ENCODE measurements around the gene TMEM11. TPM values are rescaled to one million over a fixed set of nuclear protein-coding genes. Genes with fewer than 3 reads are reported as not detected.

Gene TMEM11
- total and polyA plus RNA-seq, 4 experiments from 2014 or later = 18.6 to 38.6 (median 28.7) TPM

DNA sequence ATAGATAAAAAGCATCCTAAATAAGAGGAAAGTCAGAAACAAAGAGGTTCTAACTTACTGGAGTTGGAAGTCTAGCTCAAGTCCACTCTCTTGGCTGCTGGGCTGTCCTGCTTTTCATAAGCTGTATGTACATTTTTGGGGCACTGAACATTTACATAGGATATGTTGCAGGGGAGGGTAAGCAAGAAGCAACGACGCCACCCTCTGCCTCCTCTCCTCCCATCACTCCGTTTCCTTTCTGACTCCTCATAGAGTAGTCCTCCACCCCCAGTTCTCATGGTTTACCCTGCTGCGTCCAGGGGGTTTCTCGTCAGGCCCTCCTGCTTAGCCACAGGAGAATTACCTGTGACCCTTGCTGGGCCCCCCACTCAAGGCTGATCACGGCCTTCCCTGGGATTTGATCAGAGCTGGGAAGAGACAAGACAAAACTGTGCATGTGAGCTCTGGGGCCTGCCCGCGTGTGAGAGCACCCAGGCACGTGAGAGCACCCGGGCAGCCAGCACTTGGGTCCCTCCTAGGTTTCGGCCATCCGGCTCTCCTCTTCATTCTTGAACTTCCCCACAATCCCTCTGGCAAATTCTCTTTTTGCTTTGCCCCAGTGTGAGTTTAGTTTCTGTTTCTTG is 37.1 kb downstream of the TMEM11 start:
- no peak overlapping the region for H3K27ac ChIP-seq (ENCODE audit: low read depth, low read length)
- intact Hi-C loops (cut with micrococcal nuclease) = no loop called here
- Mint-ChIP-seq H3K4me1 (no peaks in the 10 kb centered on the region), H3K9me3 (no peaks in the 10 kb centered on the region), H3K36me3 (peaks cover 25 to 28% of the 10 kb centered on the region in 2 donors), H3K4me3 (no peak overlapping the region), H3K27me3 (no peaks in the 10 kb centered on the region), H3K27ac (peak overlapping the region in 1 of 7 donors; percentile 66)
- H3K27me3 ChIP-seq (ENCODE audit: insufficient read depth, low read length) = no peaks in the 10 kb centered on the region
- peaks cover 9% of the 10 kb centered on the region for H3K36me3 ChIP-seq (ENCODE audit: insufficient read depth, low read length)
- ChIA-PET POLR2A (ENCODE audit: partially characterized antibody) (no interaction called here), CTCF (ENCODE audit: partially characterized antibody) (no interaction called here)
- no peak overlapping the region for H3K4me3 ChIP-seq (ENCODE audit: low read length in 2 of 2)
- no peaks in the 10 kb centered on the region for H3K4me1 ChIP-seq (ENCODE audit: insufficient read depth, low read length)
- H3K9me3 ChIP-seq (ENCODE audit: control insufficient read depth in 1 of 2, low read length in 2 of 2) = no peaks in the 10 kb centered on the region
- no peak for DNase-seq

DNA sequence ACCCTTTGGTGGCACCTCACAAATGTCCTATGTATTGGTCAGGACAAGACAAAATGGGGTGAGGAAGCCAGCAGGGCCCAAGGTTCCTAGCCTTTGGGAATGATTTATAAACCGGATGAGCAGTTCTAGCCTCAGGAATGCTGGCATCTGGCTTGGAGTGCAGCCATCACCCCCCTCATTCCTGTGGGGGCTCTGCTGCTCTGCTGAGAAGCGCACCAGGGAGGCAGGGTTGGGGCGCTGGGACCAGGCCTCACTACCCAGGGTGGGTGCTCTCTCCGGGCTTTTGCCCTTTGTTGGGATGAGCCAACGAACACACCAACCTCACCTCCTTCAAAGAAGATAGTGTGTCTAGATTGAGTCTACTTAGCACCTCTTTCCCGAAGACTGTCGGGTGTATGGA is 39.2 kb downstream of the TMEM11 start:
- H3K4me1 Mint-ChIP-seq = peaks cover 0 to 13% (median 7%) of the 10 kb centered on the region in 4 donors
- H3K36me3 ChIP-seq (ENCODE audit: insufficient read depth, low read length) = peaks cover 9% of the 10 kb centered on the region
- H3K36me3 Mint-ChIP-seq = peaks cover 19 to 27% of the 10 kb centered on the region in 2 donors
- no peak overlapping the region for H3K4me3 ChIP-seq (ENCODE audit: low read length in 2 of 2)
- no peaks in the 10 kb centered on the region for H3K4me1 ChIP-seq (ENCODE audit: insufficient read depth, low read length)
- intact Hi-C loops (cut with micrococcal nuclease) = no loop called here
- no peak for DNase-seq
- ChIA-PET POLR2A (ENCODE audit: partially characterized antibody) (no interaction called here), CTCF (ENCODE audit: partially characterized antibody) (no interaction called here)
- no peaks in the 10 kb centered on the region for H3K27me3 ChIP-seq (ENCODE audit: insufficient read depth, low read length)
- H3K27ac Mint-ChIP-seq = peak overlapping the region in 2 of 7 donors; percentile 31 to 72
- no peaks in the 10 kb centered on the region for H3K9me3 Mint-ChIP-seq
- H3K9me3 ChIP-seq (ENCODE audit: control insufficient read depth in 1 of 2, low read length in 2 of 2) = no peaks in the 10 kb centered on the region
- no peak overlapping the region for H3K27ac ChIP-seq (ENCODE audit: low read depth, low read length)
- H3K27me3 Mint-ChIP-seq = no peaks in the 10 kb centered on the region
- no peak overlapping the region for H3K4me3 Mint-ChIP-seq

DNA sequence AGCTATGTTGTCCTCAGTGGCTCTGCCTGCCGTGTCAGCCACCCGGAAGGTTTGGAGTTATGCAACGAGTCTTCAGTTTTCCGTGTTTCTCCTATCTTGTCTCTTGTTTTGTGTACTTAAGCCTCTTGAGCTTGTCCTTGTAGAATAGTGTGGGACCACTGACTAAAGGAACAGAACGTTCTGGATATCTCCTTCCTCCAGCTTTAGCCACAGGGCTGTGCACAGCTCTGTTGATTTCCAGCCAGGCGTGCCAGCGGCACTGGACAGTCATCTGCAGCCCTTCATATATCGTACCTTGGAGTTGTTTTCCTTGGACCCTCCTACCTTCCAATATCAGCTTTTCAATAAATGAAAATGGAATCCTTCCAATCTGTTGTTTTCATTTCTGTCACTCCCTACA is 39.8 kb downstream of the TMEM11 start:
- Mint-ChIP-seq H3K4me3 (no peak overlapping the region), H3K9me3 (no peaks in the 10 kb centered on the region), H3K36me3 (peaks cover 19 to 27% of the 10 kb centered on the region in 2 donors), H3K27me3 (no peaks in the 10 kb centered on the region), H3K4me1 (peaks cover 0 to 13% (median 7%) of the 10 kb centered on the region in 4 donors), H3K27ac (peak overlapping the region in 3 of 7 donors; percentile 31 to 72 (median 48))
- no peak overlapping the region for H3K27ac ChIP-seq (ENCODE audit: low read depth, low read length)
- DNase-seq = no peak
- H3K4me1 ChIP-seq (ENCODE audit: insufficient read depth, low read length) = no peaks in the 10 kb centered on the region
- CTCF ChIA-PET (ENCODE audit: partially characterized antibody) = interaction anchor here (1.0 kb wide), 1 partner anchor 53 kb away, joined by 3 read pairs; no protein-coding TSS in a partner anchor
- H3K9me3 ChIP-seq (ENCODE audit: control insufficient read depth in 1 of 2, low read length in 2 of 2) = no peaks in the 10 kb centered on the region
- H3K36me3 ChIP-seq (ENCODE audit: insufficient read depth, low read length) = peaks cover 9% of the 10 kb centered on the region
- intact Hi-C loops (cut with micrococcal nuclease) = no loop called here
- POLR2A ChIA-PET (ENCODE audit: partially characterized antibody) = no interaction called here
- H3K27me3 ChIP-seq (ENCODE audit: insufficient read depth, low read length) = no peaks in the 10 kb centered on the region
- H3K4me3 ChIP-seq (ENCODE audit: low read length in 2 of 2) = no peak overlapping the region

DNA sequence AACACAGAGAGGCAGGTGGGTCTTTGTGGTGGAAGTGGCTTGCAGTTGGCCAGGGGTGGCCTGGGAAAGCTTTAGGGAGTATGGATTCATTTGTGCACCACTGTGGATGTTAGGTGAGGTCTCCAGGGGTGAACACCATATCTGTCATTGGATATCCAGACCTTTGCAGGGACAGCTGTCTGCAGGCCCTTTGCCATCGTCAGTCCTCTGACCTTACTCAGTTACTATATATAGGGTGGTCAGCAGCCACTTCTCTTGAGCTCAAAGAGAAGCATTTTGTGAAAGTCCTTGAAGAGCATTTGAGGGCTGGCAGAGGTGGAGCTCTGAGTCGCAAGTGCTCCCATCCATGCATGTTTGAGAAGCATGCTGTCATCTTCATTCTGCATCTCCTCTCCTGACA is 40.4 kb downstream of the TMEM11 start:
- Histone ChIP-seq H3K27ac (ENCODE audit: low read depth, low read length) (no peak overlapping the region), H3K27me3 (ENCODE audit: insufficient read depth, low read length) (no peaks in the 10 kb centered on the region), H3K36me3 (ENCODE audit: insufficient read depth, low read length) (peaks cover 9% of the 10 kb centered on the region), H3K4me1 (ENCODE audit: insufficient read depth, low read length) (no peaks in the 10 kb centered on the region), H3K4me3 (ENCODE audit: low read length in 2 of 2) (no peak overlapping the region), H3K9me3 (ENCODE audit: control insufficient read depth in 1 of 2, low read length in 2 of 2) (no peaks in the 10 kb centered on the region)
- H3K27ac Mint-ChIP-seq = peak overlapping the region in 1 of 7 donors; percentile 9
- CTCF ChIA-PET (ENCODE audit: partially characterized antibody) = interaction anchor here (1.0 to 1.4 kb wide), 2 partner anchors 52 to 54 kb away, joined by 3 to 5 read pairs; no protein-coding TSS in a partner anchor
- no peak for DNase-seq
- no peaks in the 10 kb centered on the region for H3K27me3 Mint-ChIP-seq
- intact Hi-C loops (cut with micrococcal nuclease) = no loop called here
- no peak overlapping the region for H3K4me3 Mint-ChIP-seq
- H3K4me1 Mint-ChIP-seq = peaks cover 0 to 13% (median 7%) of the 10 kb centered on the region in 4 donors
- no peaks in the 10 kb centered on the region for H3K9me3 Mint-ChIP-seq
- H3K36me3 Mint-ChIP-seq = peaks cover 19 to 24% of the 10 kb centered on the region in 2 donors
- POLR2A ChIA-PET (ENCODE audit: partially characterized antibody) = interaction anchor here (1.6 kb wide), 1 partner anchor 102 kb away, joined by 3 read pairs; no protein-coding TSS in a partner anchor

DNA sequence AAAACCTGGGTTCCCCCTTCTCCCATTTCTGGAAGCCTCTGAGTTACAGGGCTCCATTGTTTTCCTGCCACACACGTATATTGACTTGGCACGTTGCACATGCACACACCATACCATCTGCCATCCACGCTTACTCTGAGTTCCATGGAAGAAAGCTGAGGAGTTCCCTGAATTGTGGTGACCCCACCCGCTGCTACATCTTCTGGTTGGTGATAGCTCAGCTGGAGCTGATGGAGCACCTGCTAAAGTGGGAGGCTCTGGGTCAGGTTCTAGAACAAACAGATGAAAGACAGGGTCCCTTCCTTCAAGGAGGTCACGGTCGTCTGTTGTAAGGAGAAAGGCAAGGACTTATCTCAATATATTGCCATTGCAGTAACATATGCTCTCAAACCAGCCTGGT is 41.1 kb downstream of the TMEM11 start:
- no peaks in the 10 kb centered on the region for H3K27me3 ChIP-seq (ENCODE audit: insufficient read depth, low read length)
- no peaks in the 10 kb centered on the region for H3K27me3 Mint-ChIP-seq
- no peak overlapping the region for H3K4me3 Mint-ChIP-seq
- no peaks in the 10 kb centered on the region for H3K9me3 ChIP-seq (ENCODE audit: control insufficient read depth in 1 of 2, low read length in 2 of 2)
- peaks cover 9% of the 10 kb centered on the region for H3K36me3 ChIP-seq (ENCODE audit: insufficient read depth, low read length)
- no peak for DNase-seq
- no peaks in the 10 kb centered on the region for H3K4me1 ChIP-seq (ENCODE audit: insufficient read depth, low read length)
- no peak overlapping the region for H3K4me3 ChIP-seq (ENCODE audit: low read length in 2 of 2)
- ChIA-PET CTCF (ENCODE audit: partially characterized antibody) (interaction anchor here (1.4 kb wide), 1 partner anchor 53 kb away, joined by 5 read pairs; no protein-coding TSS in a partner anchor), POLR2A (ENCODE audit: partially characterized antibody) (interaction anchor here (1.6 kb wide), 1 partner anchor 103 kb away, joined by 3 read pairs; no protein-coding TSS in a partner anchor)
- H3K9me3 Mint-ChIP-seq = no peaks in the 10 kb centered on the region
- peaks cover 0 to 13% (median 7%) of the 10 kb centered on the region in 4 donors for H3K4me1 Mint-ChIP-seq
- intact Hi-C loops (cut with micrococcal nuclease) = no loop called here
- peaks cover 19 to 22% of the 10 kb centered on the region in 2 donors for H3K36me3 Mint-ChIP-seq
- peak overlapping the region in 2 of 7 donors; percentile 3 to 43 for H3K27ac Mint-ChIP-seq
- H3K27ac ChIP-seq (ENCODE audit: low read depth, low read length) = no peak overlapping the region

DNA sequence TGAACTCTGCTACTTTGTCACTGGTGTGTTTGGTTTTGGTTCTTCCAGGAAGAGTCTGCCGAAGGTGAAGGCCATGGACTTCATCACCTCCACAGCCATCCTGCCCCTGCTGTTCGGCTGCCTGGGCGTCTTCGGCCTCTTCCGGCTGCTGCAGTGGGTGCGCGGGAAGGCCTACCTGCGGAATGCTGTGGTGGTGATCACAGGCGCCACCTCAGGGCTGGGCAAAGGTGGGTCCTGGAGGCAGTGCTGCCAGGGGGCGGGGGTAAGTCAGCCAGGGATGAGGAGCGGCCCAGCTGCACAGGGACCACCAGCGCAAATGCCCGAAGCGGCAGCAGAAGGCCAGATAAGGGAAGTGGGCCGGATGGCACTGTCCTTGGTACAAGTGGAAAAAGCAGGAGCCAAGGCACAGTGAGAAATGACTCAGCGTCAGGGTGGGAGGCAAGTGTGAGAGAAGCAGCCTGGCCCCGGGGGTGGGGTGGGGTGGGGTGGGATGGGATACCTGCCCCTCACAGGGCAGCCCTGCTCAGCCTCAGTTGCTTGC is 41.9 kb downstream of the TMEM11 start:
- no peak overlapping the region for H3K4me3 ChIP-seq (ENCODE audit: low read length in 2 of 2)
- H3K4me1 ChIP-seq (ENCODE audit: insufficient read depth, low read length) = no peaks in the 10 kb centered on the region
- intact Hi-C loops (cut with micrococcal nuclease) = no loop called here
- H3K27me3 ChIP-seq (ENCODE audit: insufficient read depth, low read length) = no peaks in the 10 kb centered on the region
- H3K27me3 Mint-ChIP-seq = no peaks in the 10 kb centered on the region
- POLR2A ChIA-PET (ENCODE audit: partially characterized antibody) = interaction anchor here (1.6 kb wide), 1 partner anchor 104 kb away, joined by 3 read pairs; no protein-coding TSS in a partner anchor
- no peak overlapping the region for H3K4me3 Mint-ChIP-seq
- no peak overlapping the region for H3K27ac Mint-ChIP-seq
- no peaks in the 10 kb centered on the region for H3K9me3 Mint-ChIP-seq
- H3K36me3 Mint-ChIP-seq = peaks cover 17 to 22% of the 10 kb centered on the region in 2 donors
- no peak overlapping the region for H3K27ac ChIP-seq (ENCODE audit: low read depth, low read length)
- CTCF ChIA-PET (ENCODE audit: partially characterized antibody) = no interaction called here
- peaks cover 9% of the 10 kb centered on the region for H3K36me3 ChIP-seq (ENCODE audit: insufficient read depth, low read length)
- no peak for DNase-seq
- peaks cover 0 to 13% (median 7%) of the 10 kb centered on the region in 4 donors for H3K4me1 Mint-ChIP-seq
- no peaks in the 10 kb centered on the region for H3K9me3 ChIP-seq (ENCODE audit: control insufficient read depth in 1 of 2, low read length in 2 of 2)

DNA sequence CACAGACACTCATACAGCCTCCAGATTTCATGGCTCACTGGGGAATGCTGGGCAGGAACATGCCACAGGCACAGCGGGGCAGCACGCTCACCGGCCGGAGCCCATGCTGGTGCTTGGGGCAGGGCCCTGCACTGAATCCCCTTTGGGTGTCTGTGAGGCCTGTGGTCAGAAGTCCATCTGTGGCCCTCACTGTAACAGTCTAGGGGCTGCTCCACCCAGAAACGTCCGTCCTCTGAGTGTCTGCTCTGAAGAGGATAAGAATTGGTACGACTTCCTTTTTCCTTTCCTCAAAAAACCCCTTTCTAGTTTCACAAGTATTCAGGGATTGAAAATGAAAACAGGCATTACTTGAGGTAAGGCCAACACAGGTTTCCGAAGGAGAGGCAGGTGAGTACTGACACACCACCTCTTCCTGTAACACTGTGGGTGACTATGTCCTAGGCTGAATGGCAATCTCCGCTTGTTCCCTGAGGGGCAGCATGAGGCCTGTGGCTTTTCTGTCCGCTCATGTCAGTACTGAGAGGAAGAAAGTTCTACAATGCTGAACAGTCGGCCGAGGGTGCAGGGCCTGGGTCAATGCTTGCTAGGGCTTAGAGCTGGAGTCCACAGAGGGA is 42.5 kb downstream of the TMEM11 start:
- H3K9me3 Mint-ChIP-seq = no peaks in the 10 kb centered on the region
- Histone ChIP-seq H3K4me3 (ENCODE audit: low read length in 2 of 2) (no peak overlapping the region), H3K27me3 (ENCODE audit: insufficient read depth, low read length) (no peaks in the 10 kb centered on the region), H3K4me1 (ENCODE audit: insufficient read depth, low read length) (no peaks in the 10 kb centered on the region), H3K9me3 (ENCODE audit: control insufficient read depth in 1 of 2, low read length in 2 of 2) (no peaks in the 10 kb centered on the region), H3K36me3 (ENCODE audit: insufficient read depth, low read length) (peaks cover 9% of the 10 kb centered on the region), H3K27ac (ENCODE audit: low read depth, low read length) (no peak overlapping the region)
- peak overlapping the region in 4 of 7 donors; percentile 1 to 75 (median 46) for H3K27ac Mint-ChIP-seq
- POLR2A ChIA-PET (ENCODE audit: partially characterized antibody) = no interaction called here
- H3K4me1 Mint-ChIP-seq = peaks cover 0 to 13% (median 7%) of the 10 kb centered on the region in 4 donors
- peaks cover 15 to 22% of the 10 kb centered on the region in 2 donors for H3K36me3 Mint-ChIP-seq
- CTCF ChIA-PET (ENCODE audit: partially characterized antibody) = no interaction called here
- intact Hi-C loops (cut with micrococcal nuclease) = no loop called here
- no peak overlapping the region for H3K4me3 Mint-ChIP-seq
- no peak for DNase-seq
- H3K27me3 Mint-ChIP-seq = no peaks in the 10 kb centered on the region
